ENCODE results near the gene KRT75. TPM values are rescaled to one million over a fixed set of nuclear protein-coding genes. Genes with fewer than 3 reads are reported as not detected.

Gene KRT75
- total and polyA plus RNA-seq, 2 of the 4 experiments (the other 2 are of a cell fraction) = not detected

GRCh38 chr12:52458861-52459260, 24.7 kb upstream of the KRT75 start:
- no peak overlapping the region for H3K56ac ChIP-seq (ENCODE audit: extremely low read depth, insufficient read depth, low read length)
- H3K27me3 ChIP-seq (ENCODE audit: control insufficient read depth, insufficient read depth, low read length) = peaks cover 2% of the 10 kb centered on the region; the same call in 1 of the 2 replicates
- no peak overlapping the region for H4K91ac ChIP-seq (ENCODE audit: insufficient read depth, low read depth, low read length)
- H2BK20ac ChIP-seq (ENCODE audit: low read depth, low read length) = no peak overlapping the region
- no peak overlapping the region for H3K27ac ChIP-seq (ENCODE audit: insufficient read depth, low read length)
- H4K8ac ChIP-seq (ENCODE audit: low read depth in 2 of 2, low read length in 2 of 2) = no peak overlapping the region
- H3K36me3 ChIP-seq (ENCODE audit: control insufficient read depth, insufficient read depth, low read length) = no peaks in the 10 kb centered on the region
- DNase-seq = no peak
- no peaks in the 10 kb centered on the region for H3K4me1 ChIP-seq (ENCODE audit: control insufficient read depth, insufficient read depth, low read length)
- H2AFZ ChIP-seq (replicated peaks; ENCODE audit: low read length, poor library complexity) = no peak overlapping the region
- ATAC-seq (ENCODE audit: low read depth) = no peak
- H3K18ac ChIP-seq (ENCODE audit: low read depth, low read length) = no peak overlapping the region
- WGBS, 2 experiments (ENCODE audit: extremely low coverage in 2 of 2, insufficient read length in 1 of 2) = no CpG with 5 or more reads among the region's 5 CpGs
- H4K20me1 ChIP-seq (ENCODE audit: insufficient read depth, low read length) = no peaks in the 10 kb centered on the region
- H3K4me2 ChIP-seq (ENCODE audit: low read depth, low read length) = no peak overlapping the region
- H3K4me3 ChIP-seq (ENCODE audit: insufficient read depth, low read depth, low read length) = no peak overlapping the region
- ChIA-PET POLR2A (ENCODE audit: unreplicated experiment) (no interaction called here), CTCF (no interaction called here)
- dilution Hi-C loops (cut with HindIII; ENCODE audit: low sequenced_read_pairs, unreplicated experiment) = no loop called here
- no peak overlapping the region for H3K23ac ChIP-seq (ENCODE audit: low read depth, low read length)
- H2BK5ac ChIP-seq (ENCODE audit: low read depth, low read length, poor library complexity, severe bottlenecking) = no peak overlapping the region
- no peak overlapping the region for H2BK15ac ChIP-seq (ENCODE audit: low read depth, low read length)
- H3K9me1 ChIP-seq (ENCODE audit: insufficient read depth, low read length) = no peaks in the 10 kb centered on the region
- intact Hi-C loops (cut with micrococcal nuclease) = no loop called here
- H2BK120ac ChIP-seq (ENCODE audit: low read depth, low read length) = no peak overlapping the region
- no peak for TF ChIP-seq MAFK (IDR thresholded peaks at IDR 0.05; ENCODE audit: low read depth, low read length)
- H3K79me1 ChIP-seq (ENCODE audit: low read depth in 1 of 2, low read length in 2 of 2) = no peaks in the 10 kb centered on the region
- no peak overlapping the region for H3K14ac ChIP-seq (replicated peaks; ENCODE audit: low read depth, low read length)
- no TSS peak for BruUV-seq (replicated peaks)
- no peak overlapping the region for H2AK5ac ChIP-seq (ENCODE audit: low read depth, low read length)
- H3K4ac ChIP-seq (ENCODE audit: low read depth, low read length) = no peak overlapping the region
- in situ Hi-C loops (cut with MboI; ENCODE audit: low sequenced_read_pairs) = no loop called here
- no peak overlapping the region for H2AK9ac ChIP-seq (replicated peaks; ENCODE audit: low read depth, low read length, poor library complexity)
- no peaks in the 10 kb centered on the region for H3K9me3 ChIP-seq (ENCODE audit: control insufficient read depth, insufficient read depth, low read length)
- no peak overlapping the region for H4K5ac ChIP-seq (ENCODE audit: low read depth, low read length)
- no peak overlapping the region for H3K9ac ChIP-seq (ENCODE audit: low read depth, low read length)

Data from IMR-90 (cell line).